Measurements from ENCODE around the gene ADGRG7. TPM values are rescaled to one million over a fixed set of nuclear protein-coding genes. Genes with fewer than 3 reads are reported as not detected.

ADGRG7 gene
- polyA plus RNA-seq, 1 donor (not counting 4 experiments of a cell fraction or from before 2014, with no cell fraction given), result 0.03 TPM

- TF ChIP-seq CTCF (optimal IDR thresholded peaks at IDR 0.05 in 1 of 3, IDR thresholded peaks at IDR 0.05 in 1 of 3, conservative IDR thresholded peaks at IDR 0.05 in 1 of 3; ENCODE audit: extremely low read depth in 1 of 3, insufficient read depth in 2 of 3, low read length in 3 of 3), result no peak
- TF ChIP-seq EZH2 (IDR thresholded peaks at IDR 0.05; ENCODE audit: low read length), result no peak
- Histone ChIP-seq H2AFZ (ENCODE audit: control insufficient read depth, low read length) (no peak overlapping the region), H4K20me1 (ENCODE audit: control insufficient read depth, extremely low read depth, insufficient read depth, low read length) (no peaks in the 10 kb centered on the region), H3K9ac (ENCODE audit: control insufficient read depth, extremely low read depth, insufficient read depth, low read length) (no peak overlapping the region), H3K9me1 (ENCODE audit: control insufficient read depth, extremely low read depth, insufficient read depth, low read length) (no peaks in the 10 kb centered on the region), H3K4me3 (ENCODE audit: control insufficient read depth in 2 of 3, extremely low read depth in 1 of 3, insufficient read depth in 2 of 3, low read depth in 1 of 3, low read length in 3 of 3) (no peak overlapping the region), H3K4me2 (ENCODE audit: control insufficient read depth, extremely low read depth, insufficient read depth, low read depth, low read length) (no peak overlapping the region), H3K36me3 (ENCODE audit: control insufficient read depth in 2 of 2, extremely low read depth in 1 of 2, insufficient read depth in 2 of 2, low read length in 2 of 2) (no peaks in the 10 kb centered on the region), H3K27ac (ENCODE audit: control insufficient read depth, insufficient read depth, low read length) (no peak overlapping the region), H3K79me2 (ENCODE audit: control insufficient read depth, insufficient read depth, low read length) (no peaks in the 10 kb centered on the region), H3K27me3 (ENCODE audit: control insufficient read depth, extremely low read depth, insufficient read depth, low read length) (no peaks in the 10 kb centered on the region), H3K4me1 (ENCODE audit: control insufficient read depth, extremely low read depth, insufficient read depth, low read length) (peaks cover 24% of the 10 kb centered on the region), H3K9me3 (ENCODE audit: control insufficient read depth, low read depth, low read length) (no peaks in the 10 kb centered on the region)
- no peak for DNase-seq (ENCODE audit: low read depth, low spot score)
- dilution Hi-C loops (cut with MboI; ENCODE audit: extremely low pct_ligation_motif_present, low sequenced_read_pairs), result no loop called here
- FAIRE-seq, result no peak
Measured at GRCh38 chr3:100698736-100699135, 89.3 kb downstream of the ADGRG7 start.

- Histone ChIP-seq H3K9me3 (ENCODE audit: control insufficient read depth, low read depth, low read length) (no peaks in the 10 kb centered on the region), H3K36me3 (ENCODE audit: control insufficient read depth in 2 of 2, extremely low read depth in 1 of 2, insufficient read depth in 2 of 2, low read length in 2 of 2) (no peaks in the 10 kb centered on the region), H3K4me1 (ENCODE audit: control insufficient read depth, extremely low read depth, insufficient read depth, low read length) (peaks cover 25% of the 10 kb centered on the region), H2AFZ (ENCODE audit: control insufficient read depth, low read length) (no peak overlapping the region), H3K79me2 (ENCODE audit: control insufficient read depth, insufficient read depth, low read length) (no peaks in the 10 kb centered on the region), H3K9me1 (ENCODE audit: control insufficient read depth, extremely low read depth, insufficient read depth, low read length) (no peaks in the 10 kb centered on the region), H4K20me1 (ENCODE audit: control insufficient read depth, extremely low read depth, insufficient read depth, low read length) (no peaks in the 10 kb centered on the region), H3K27me3 (ENCODE audit: control insufficient read depth, extremely low read depth, insufficient read depth, low read length) (no peaks in the 10 kb centered on the region), H3K4me2 (ENCODE audit: control insufficient read depth, extremely low read depth, insufficient read depth, low read depth, low read length) (no peak overlapping the region), H3K27ac (ENCODE audit: control insufficient read depth, insufficient read depth, low read length) (no peak overlapping the region), H3K9ac (ENCODE audit: control insufficient read depth, extremely low read depth, insufficient read depth, low read length) (no peak overlapping the region), H3K4me3 (ENCODE audit: control insufficient read depth in 2 of 3, extremely low read depth in 1 of 3, insufficient read depth in 2 of 3, low read depth in 1 of 3, low read length in 3 of 3) (no peak overlapping the region)
- DNase-seq (ENCODE audit: low read depth, low spot score) (no peak), FAIRE-seq (no peak)
- TF ChIP-seq CTCF (optimal IDR thresholded peaks at IDR 0.05 in 1 of 3, IDR thresholded peaks at IDR 0.05 in 1 of 3, conservative IDR thresholded peaks at IDR 0.05 in 1 of 3; ENCODE audit: extremely low read depth in 1 of 3, insufficient read depth in 2 of 3, low read length in 3 of 3), result no peak
- TF ChIP-seq EZH2 (IDR thresholded peaks at IDR 0.05; ENCODE audit: low read length), result no peak
- dilution Hi-C loops (cut with MboI; ENCODE audit: extremely low pct_ligation_motif_present, low sequenced_read_pairs), result no loop called here
Measured at GRCh38 chr3:100700708-100701107, 91.3 kb downstream of the ADGRG7 start.

Measured in keratinocyte (primary cell).